Myocyte (in vitro differentiated cells): Measurements from ENCODE around the gene UPF1. TPM values are rescaled to one million over a fixed set of nuclear protein-coding genes. Genes with fewer than 3 reads are reported as not detected.

Experiments used
- DNase-seq: peaks from one replicate; pipeline ENCODE4 v3.0.0-alpha.2; 2012; ENCODE audit warnings: low read depth
- total RNA-seq: library from RNA; depleted of rRNA; stranded (reverse); fragments of >200 nt; gene quantifications from 2 replicates; pipeline ENCODE4 v1.2.3, GENCODE V29; 2014

Gene UPF1
- total RNA-seq, 1 donor from 2014 or later = 47.4 TPM

GRCh38 chr19:18855647-18856384, 24.1 kb downstream of the UPF1 start:
- DNase-seq = no peak

- peak; percentile 42 for DNase-seq
These were observed 24.8 kb downstream of the UPF1 start for GRCh38 chr19:18856385-18857126.

GRCh38 chr19:18857223-18857622, 25.5 kb downstream of the UPF1 start:
- no peak for DNase-seq

- no peak for DNase-seq
These were observed 27.3 kb downstream of the UPF1 start for GRCh38 chr19:18858906-18859646.

- DNase-seq = no peak
These were observed 28.0 kb downstream of the UPF1 start for GRCh38 chr19:18859676-18860301.

- no peak for DNase-seq
These were observed 28.5 kb downstream of the UPF1 start for GRCh38 chr19:18860302-18860700.

GRCh38 chr19:18860725-18861124, 29.0 kb downstream of the UPF1 start:
- peak; percentile 25 for DNase-seq

- no peak for DNase-seq
These were observed 29.5 kb downstream of the UPF1 start for GRCh38 chr19:18861235-18861634.

GRCh38 chr19:18861917-18862316, 30.2 kb downstream of the UPF1 start:
- no peak for DNase-seq

- DNase-seq = no peak
These were observed 31.4 kb downstream of the UPF1 start for GRCh38 chr19:18862976-18863842.

GRCh38 chr19:18863843-18864362, 32.1 kb downstream of the UPF1 start:
- no peak for DNase-seq

GRCh38 chr19:18865106-18865972, 33.6 kb downstream of the UPF1 start:
- no peak for DNase-seq

- peak; percentile 23 for DNase-seq
These were observed 34.4 kb downstream of the UPF1 start for GRCh38 chr19:18865973-18866799.

GRCh38 chr19:18866800-18867123, 35.0 kb downstream of the UPF1 start:
- no peak for DNase-seq

GRCh38 chr19:18867199-18867598, 35.4 kb downstream of the UPF1 start:
- no peak for DNase-seq

GRCh38 chr19:18867751-18868150, 36.0 kb downstream of the UPF1 start:
- DNase-seq = no peak

GRCh38 chr19:18868380-18869022, 36.7 kb downstream of the UPF1 start:
- DNase-seq = no peak

- no peak for DNase-seq
These were observed 37.4 kb downstream of the UPF1 start for GRCh38 chr19:18869023-18869618.
